MM.1S (cell line): ENCODE results near the gene SBSN.

ENCODE experiments used
- DNase-seq: peaks from one replicate; pipeline ENCODE4 v3.0.0-alpha.2; 2015
- H2AFZ ChIP-seq: fragments of 300-600 bp; sonication (generic); 2 replicates; pipeline ENCODE4 v1.6.0; 2016; ENCODE audit warnings: antibody characterized with exemption, low read length
- H3F3A ChIP-seq: fragments of 300-600 bp; sonication (generic); 2 replicates; pipeline ENCODE4 v1.6.1; 2016; ENCODE audit warnings: mild to moderate bottlenecking, antibody characterized with exemption, low read length, moderate library complexity, mixed read lengths; ENCODE audit not compliant: insufficient read depth
- H3K27ac ChIP-seq: fragments of 300-600 bp; sonication (generic); 2 replicates; pipeline ENCODE4 v1.5.1; 2016; ENCODE audit warnings: mild to moderate bottlenecking, low read length
- H3K27me3 ChIP-seq: fragments of 300-600 bp; sonication (generic); replicated peaks from 2 replicates; pipeline ENCODE4 v1.6.0; 2016; ENCODE audit warnings: low read length; ENCODE audit not compliant: insufficient read depth
- H3K36me3 ChIP-seq: fragments of 300-600 bp; sonication (generic); replicated peaks from 2 replicates; pipeline ENCODE4 v1.6.1; 2016; ENCODE audit warnings: mild to moderate bottlenecking, low read length, mixed read lengths; ENCODE audit not compliant: insufficient read depth
- H3K4me1 ChIP-seq: fragments of 300-600 bp; sonication (generic); 2 replicates; pipeline ENCODE4 v1.6.1; 2016; ENCODE audit warnings: low read length, mixed read lengths
- H3K4me2 ChIP-seq: fragments of 300-600 bp; sonication (generic); 2 replicates; pipeline ENCODE4 v1.6.0; 2016; ENCODE audit warnings: low read depth, low read length
- H3K4me3 ChIP-seq: fragments of 300-600 bp; sonication (generic); 2 replicates; pipeline ENCODE4 v1.5.1; 2016; ENCODE audit warnings: low read length, mixed read lengths
- H3K79me2 ChIP-seq: fragments of 300-600 bp; sonication (generic); 2 replicates; pipeline ENCODE4 v1.6.1; 2016; ENCODE audit warnings: mixed run types, low read length, mixed read lengths
- H3K9ac ChIP-seq: fragments of 300-600 bp; sonication (generic); 2 replicates; pipeline ENCODE4 v1.6.1; 2016; ENCODE audit warnings: low read length, mixed read lengths
- H3K9me2 ChIP-seq: fragments of 300-600 bp; sonication (generic); replicated peaks from 2 replicates; pipeline ENCODE4 v1.6.1; 2016; ENCODE audit warnings: mild to moderate bottlenecking, low read length, mixed read lengths; ENCODE audit not compliant: insufficient read depth
- H3K9me3 ChIP-seq: fragments of 300-600 bp; sonication (generic); replicated peaks from 2 replicates; pipeline ENCODE4 v1.6.1; 2016; ENCODE audit warnings: mild to moderate bottlenecking, low read length, mixed read lengths; ENCODE audit not compliant: insufficient read depth
- H4K20me1 ChIP-seq: fragments of 300-600 bp; sonication (generic); 2 replicates; pipeline ENCODE4 v1.6.1; 2016; ENCODE audit warnings: mild to moderate bottlenecking, low read length, moderate library complexity, mixed read lengths; ENCODE audit not compliant: insufficient read depth
- EZH2 ChIP-seq: fragments of 300-600 bp; sonication (generic); optimal IDR thresholded peaks from 2 replicates; pipeline ENCODE3; 2017; ENCODE audit warnings: low read depth, mild to moderate bottlenecking, antibody characterized with exemption, low read length, mixed read lengths
- EZH2phosphoT487 ChIP-seq: fragments of 300-600 bp; sonication (generic); IDR thresholded peaks from 2 replicates; pipeline ENCODE4 v1.6.1; 2018; ENCODE audit warnings: antibody characterized with exemption, low read length
- TF ChIP-seq, protein P1 (sequence below): fragments of 300-600 bp; sonication (generic); IDR thresholded peaks from 2 replicates; pipeline ENCODE4 v1.5.1; 2016; ENCODE audit warnings: antibody characterized with exemption, low read length, mixed read lengths

Gene SBSN

GRCh38 chr19:35545855-35546381 lies 17.8 kb upstream of the SBSN start:
- H3K4me2 ChIP-seq: peak overlapping the region; percentile 93
- H3K9ac ChIP-seq: peak overlapping the region; percentile 90
- peak overlapping the region; percentile 82 for H3K4me3 ChIP-seq
- no peaks in the 10 kb centered on the region for H4K20me1 ChIP-seq
- H3K27me3 ChIP-seq: no peaks in the 10 kb centered on the region
- TF ChIP-seq EZH2phosphoT487: no peak
- TF ChIP-seq, protein P1, sequence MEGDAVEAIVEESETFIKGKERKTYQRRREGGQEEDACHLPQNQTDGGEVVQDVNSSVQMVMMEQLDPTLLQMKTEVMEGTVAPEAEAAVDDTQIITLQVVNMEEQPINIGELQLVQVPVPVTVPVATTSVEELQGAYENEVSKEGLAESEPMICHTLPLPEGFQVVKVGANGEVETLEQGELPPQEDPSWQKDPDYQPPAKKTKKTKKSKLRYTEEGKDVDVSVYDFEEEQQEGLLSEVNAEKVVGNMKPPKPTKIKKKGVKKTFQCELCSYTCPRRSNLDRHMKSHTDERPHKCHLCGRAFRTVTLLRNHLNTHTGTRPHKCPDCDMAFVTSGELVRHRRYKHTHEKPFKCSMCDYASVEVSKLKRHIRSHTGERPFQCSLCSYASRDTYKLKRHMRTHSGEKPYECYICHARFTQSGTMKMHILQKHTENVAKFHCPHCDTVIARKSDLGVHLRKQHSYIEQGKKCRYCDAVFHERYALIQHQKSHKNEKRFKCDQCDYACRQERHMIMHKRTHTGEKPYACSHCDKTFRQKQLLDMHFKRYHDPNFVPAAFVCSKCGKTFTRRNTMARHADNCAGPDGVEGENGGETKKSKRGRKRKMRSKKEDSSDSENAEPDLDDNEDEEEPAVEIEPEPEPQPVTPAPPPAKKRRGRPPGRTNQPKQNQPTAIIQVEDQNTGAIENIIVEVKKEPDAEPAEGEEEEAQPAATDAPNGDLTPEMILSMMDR: no peak
- TF ChIP-seq EZH2: no peak
- no peaks in the 10 kb centered on the region for H3K9me3 ChIP-seq
- peaks cover 30% of the 10 kb centered on the region for H3K79me2 ChIP-seq
- peak overlapping the region; percentile 11; the same call in 1 of the 2 replicates for H3K27ac ChIP-seq
- peak; percentile 52 for DNase-seq
- no peaks in the 10 kb centered on the region for H3K36me3 ChIP-seq
- H3K9me2 ChIP-seq: no peaks in the 10 kb centered on the region
- peaks cover 11% of the 10 kb centered on the region for H3K4me1 ChIP-seq
- no peaks in the 10 kb centered on the region for H3F3A ChIP-seq
- peak overlapping the region; percentile 96 for H2AFZ ChIP-seq

GRCh38 chr19:35545001-35545854 lies 17.1 kb upstream of the SBSN start, which contains the start of gene TMEM147:
Gene TMEM147 (plus strand): TSS chr19:35545626. CDS start chr19:35545740, 114 bp downstream.
- Histone ChIP-seq H3K4me3 (peak within 1 kb of the TSS; percentile 82), H3K4me1 (peaks cover 11% of the 10 kb centered on the region), H3K27ac (peak within 1 kb of the TSS; percentile 17; the same call in 1 of the 2 replicates), H3K9me3 (no peaks in the 10 kb centered on the region), H3K36me3 (no peaks in the 10 kb centered on the region), H3K9me2 (no peaks in the 10 kb centered on the region), H3K4me2 (peak within 1 kb of the TSS; percentile 93), H3K27me3 (no peaks in the 10 kb centered on the region), H3K9ac (peak within 1 kb of the TSS; percentile 90), H3K79me2 (peaks cover 30% of the 10 kb centered on the region), H4K20me1 (no peaks in the 10 kb centered on the region), H2AFZ (peak within 1 kb of the TSS; percentile 96), H3F3A (no peaks in the 10 kb centered on the region)
- TF ChIP-seq EZH2: no peak
- TF ChIP-seq, protein P1: no peak
- no peak for TF ChIP-seq EZH2phosphoT487
- peak; percentile 89 for DNase-seq

- Histone ChIP-seq H3K4me1 (peaks cover 11% of the 10 kb centered on the region), H3K4me3 (peak overlapping the region; percentile 82), H4K20me1 (no peaks in the 10 kb centered on the region), H3K79me2 (peaks cover 30% of the 10 kb centered on the region), H3K36me3 (no peaks in the 10 kb centered on the region), H3K9me3 (no peaks in the 10 kb centered on the region), H3K9me2 (no peaks in the 10 kb centered on the region), H3K27me3 (no peaks in the 10 kb centered on the region), H2AFZ (0 out of 2 replicates have a peak overlapping the region, but pooled peaks have one; percentile 91), H3K4me2 (peak overlapping the region; percentile 93), H3F3A (no peaks in the 10 kb centered on the region), H3K27ac (no peak overlapping the region), H3K9ac (no peak overlapping the region; the same call in 1 of the 2 replicates)
- no peak for TF ChIP-seq EZH2phosphoT487
- TF ChIP-seq, protein P1: no peak
- TF ChIP-seq EZH2: no peak
- no peak for DNase-seq
Measured at GRCh38 chr19:35544110-35544802, 16.1 kb upstream of the SBSN start.
